NCI-H2107 treated with DMSO at 0.1 percent for 48 hours (cell line): Measurements from ENCODE around the gene SLC38A9.
A peak's percentile ranks its signal among the peaks of the same experiment; 100 is the strongest.
"Not testable (repeated sequence)": the region's sequence is repeated elsewhere in the genome, so short reads cannot be mapped to it uniquely, and the experiment has no call there.

Source experiments
- DNase-seq: peaks from one replicate; lab custom pipeline; 2025; ENCODE audit not compliant: unreplicated experiment; lab: John Stamatoyannopoulos, UW

Gene SLC38A9

GRCh38 chr5:55618318-55618717, 93.8 kb downstream of the SLC38A9 start:
- no peak for DNase-seq

GRCh38 chr5:55613112-55613868, 98.8 kb downstream of the SLC38A9 start:
- DNase-seq: no peak

- no peak for DNase-seq
These were observed 101.6 kb downstream of the SLC38A9 start for GRCh38 chr5:55610542-55610941.

GRCh38 chr5:55609413-55609812, 102.7 kb downstream of the SLC38A9 start:
- no peak for DNase-seq

DNA sequence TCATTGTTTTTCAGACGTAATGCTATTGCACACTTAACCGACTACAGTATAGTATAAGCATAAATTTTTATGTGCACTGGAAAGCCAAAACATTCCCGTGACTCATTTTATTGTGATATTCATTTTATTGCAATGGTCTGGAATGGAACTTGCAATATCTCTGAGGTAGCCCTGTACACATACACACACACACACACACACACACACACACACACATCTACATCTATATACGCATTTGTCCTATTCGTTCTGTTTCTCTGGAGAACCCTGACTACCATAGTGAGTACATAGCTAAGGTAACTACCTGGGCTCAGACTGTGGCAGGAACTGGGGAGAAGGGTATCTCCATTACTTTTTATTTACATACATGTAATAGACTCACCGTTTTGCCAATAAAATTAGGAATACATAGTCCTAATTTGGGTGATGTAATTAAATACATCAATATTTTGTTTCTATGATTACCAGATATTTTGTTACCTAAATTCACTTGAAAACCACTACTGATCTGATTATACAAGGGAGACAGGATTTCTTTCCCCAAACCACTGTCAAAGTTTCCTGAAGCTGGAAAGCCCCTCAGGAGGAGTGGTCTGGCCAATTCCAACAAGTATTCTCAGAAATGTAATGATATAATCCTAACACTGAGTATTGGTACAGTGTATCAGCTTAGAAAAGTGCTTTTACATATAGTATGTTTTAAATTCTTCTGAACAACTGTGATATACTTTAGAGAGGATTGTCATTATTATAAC, 103.4 kb downstream of the SLC38A9 start:
- no peak for DNase-seq

DNA sequence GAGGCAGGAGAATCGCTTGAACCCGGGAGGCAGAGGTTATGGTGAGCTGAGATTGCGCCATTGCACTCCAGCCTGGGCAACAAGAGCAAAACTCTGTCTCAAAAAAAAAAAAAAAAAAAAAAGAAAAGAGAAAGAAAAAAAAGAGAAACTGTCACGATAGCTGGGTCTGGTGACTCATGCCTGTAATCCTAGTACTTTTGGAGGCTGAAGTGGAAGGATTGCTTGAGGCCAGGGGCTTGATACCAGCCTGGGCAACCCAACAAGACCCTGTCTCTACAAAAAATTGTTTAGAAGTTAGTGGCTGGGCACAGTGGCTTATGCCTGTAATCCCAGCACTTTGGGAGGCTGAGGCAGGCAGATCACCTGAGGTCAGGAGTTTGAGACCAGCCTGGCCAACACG, 104.8 kb downstream of the SLC38A9 start:
- not testable (repeated sequence) for DNase-seq

GRCh38 chr5:55604611-55605067, 107.5 kb downstream of the SLC38A9 start:
- no peak for DNase-seq

DNA sequence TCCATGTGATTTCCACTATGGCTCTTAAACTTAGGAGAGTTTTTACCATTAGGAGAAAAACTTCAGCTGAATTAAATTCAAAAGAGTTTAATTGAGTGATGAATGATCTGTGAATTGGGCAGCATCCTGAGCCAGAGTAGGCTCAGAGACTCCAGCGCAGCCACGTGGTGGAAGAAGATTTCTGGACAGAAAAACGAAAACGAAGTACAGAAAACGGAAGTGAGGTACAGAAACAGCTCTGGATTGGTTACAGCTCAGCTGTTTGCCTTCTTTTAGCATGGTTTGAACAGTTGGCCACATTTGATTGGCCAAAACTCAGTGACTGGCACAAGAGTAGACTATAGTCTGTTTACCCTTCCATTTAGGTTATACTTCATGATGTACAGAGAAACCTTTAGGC, 108.2 kb downstream of the SLC38A9 start:
- no peak for DNase-seq

DNA sequence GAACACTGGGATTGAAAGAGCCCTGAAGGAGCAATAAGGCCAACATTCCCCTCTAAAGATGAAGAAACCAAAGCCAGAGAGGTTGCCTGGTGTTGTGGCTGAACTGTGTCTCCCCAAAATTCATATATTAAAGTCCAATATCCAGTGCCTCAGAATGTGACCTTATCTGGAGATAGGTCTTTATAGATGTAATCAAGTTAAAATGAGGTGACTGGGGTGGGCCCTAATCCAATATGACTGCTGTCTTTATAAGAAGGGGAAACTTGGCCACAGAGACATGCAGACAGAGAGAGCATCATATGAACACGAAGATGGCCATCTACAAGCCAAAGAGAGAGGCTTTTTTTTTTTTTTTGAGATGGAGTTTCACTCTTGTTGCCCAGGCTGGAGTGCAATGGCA, 110.5 kb downstream of the SLC38A9 start:
- DNase-seq: no peak

- DNase-seq: no peak
These were observed 110.9 kb downstream of the SLC38A9 start for GRCh38 chr5:55601204-55601618.

- DNase-seq: no peak
These were observed 111.5 kb downstream of the SLC38A9 start for GRCh38 chr5:55600497-55601203.

DNA sequence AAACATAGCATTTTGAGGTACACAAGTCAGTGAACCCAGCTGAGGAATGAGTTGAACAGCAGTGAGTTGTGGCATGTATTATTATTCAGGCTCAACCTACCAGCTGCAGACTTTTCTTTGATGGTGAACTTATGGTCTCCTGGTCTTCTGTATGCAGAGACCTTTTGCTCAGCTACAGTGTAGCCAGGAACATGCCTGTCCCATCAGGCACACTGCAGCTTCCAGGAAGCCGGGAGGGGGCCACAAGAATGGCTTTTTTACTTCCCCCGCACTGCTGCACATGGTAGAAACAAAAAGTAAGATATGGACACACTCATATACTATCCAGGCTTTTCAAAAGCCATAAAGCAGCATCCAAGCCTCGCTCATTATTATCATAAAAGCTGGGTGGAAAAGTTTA, 112.0 kb downstream of the SLC38A9 start:
- DNase-seq: no peak

- DNase-seq: no peak
These were observed 112.7 kb downstream of the SLC38A9 start for GRCh38 chr5:55599148-55600050.

- no peak for DNase-seq
These were observed 114.8 kb downstream of the SLC38A9 start for GRCh38 chr5:55597014-55597981.

GRCh38 chr5:55594671-55595070, 117.5 kb downstream of the SLC38A9 start:
- no peak for DNase-seq

DNA sequence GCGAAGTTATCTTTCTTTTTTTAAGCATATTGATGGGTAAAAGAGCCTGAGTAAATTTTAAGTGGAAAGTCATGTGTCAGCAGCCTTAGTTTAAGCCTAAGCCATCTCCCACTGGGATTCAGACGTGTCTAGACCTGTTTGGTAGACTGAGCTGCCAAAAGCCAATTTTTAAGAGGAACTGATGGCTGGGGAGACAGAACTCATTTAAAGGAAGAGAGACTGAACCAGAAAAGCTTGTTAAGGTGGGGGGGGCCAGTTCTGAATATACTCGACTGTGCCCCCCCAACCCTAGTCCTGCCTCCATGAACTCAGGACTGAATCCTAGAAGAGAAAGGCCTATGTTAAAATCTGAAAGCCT, 119.0 kb downstream of the SLC38A9 start:
- peak; percentile 15 for DNase-seq

DNA sequence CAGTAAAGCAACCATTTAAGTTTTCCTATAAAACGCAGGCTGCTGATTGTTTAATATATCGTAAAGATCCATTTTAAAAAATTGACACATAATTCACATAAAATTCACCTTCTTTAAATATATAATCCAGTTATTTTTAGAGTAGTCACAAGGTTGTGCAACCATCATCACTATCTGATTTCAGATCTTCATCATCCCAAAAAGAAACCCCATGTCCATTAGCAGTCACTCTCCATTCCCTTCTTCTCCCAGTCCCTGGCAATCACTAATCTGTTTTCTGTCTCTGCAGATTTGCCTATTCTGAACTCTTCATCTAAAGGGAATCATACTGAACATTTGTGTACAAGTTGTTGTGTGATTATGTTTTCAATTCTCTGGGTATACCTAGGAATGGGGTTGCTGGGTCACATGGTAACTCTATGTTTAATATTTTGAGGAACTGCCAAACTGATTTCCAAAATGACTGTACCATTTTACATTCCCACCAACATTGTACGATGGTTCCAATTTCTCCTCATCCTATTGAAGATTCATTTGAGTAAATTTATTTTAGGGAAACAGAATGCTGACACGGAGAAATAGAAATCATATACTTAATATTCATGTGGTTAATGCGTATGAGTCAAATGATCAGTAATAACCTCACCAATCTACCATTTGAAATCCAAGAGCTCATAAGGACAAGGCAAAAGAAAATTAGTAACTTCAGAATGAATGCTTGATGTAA, 119.6 kb downstream of the SLC38A9 start:
- DNase-seq: no peak

DNA sequence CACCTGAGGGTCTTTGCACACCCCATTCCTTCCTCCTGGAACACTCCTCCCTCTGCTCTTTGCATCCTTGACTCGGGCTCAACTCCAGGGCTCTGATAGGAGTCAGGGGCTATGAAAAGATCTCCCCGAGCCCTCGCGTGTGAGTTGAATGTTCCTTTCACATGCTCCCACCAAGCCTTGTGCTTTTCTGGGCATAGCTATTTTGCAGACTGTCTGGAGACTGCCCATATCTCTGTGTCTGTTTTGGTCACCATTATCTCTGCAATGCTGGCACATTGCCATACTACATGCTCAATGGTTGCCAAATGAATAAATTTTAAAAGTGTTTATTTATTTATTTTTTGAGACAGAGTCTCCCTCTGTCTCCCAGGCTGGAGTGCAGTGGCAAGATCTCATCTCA, 120.4 kb downstream of the SLC38A9 start:
- DNase-seq: no peak

GRCh38 chr5:55585206-55585610, 126.9 kb downstream of the SLC38A9 start:
- DNase-seq: no peak
